Fibroblast of the aortic adventitia (primary cell): ENCODE data around the gene TSC22D2. TPM values are rescaled to one million over a fixed set of nuclear protein-coding genes. Genes with fewer than 3 reads are reported as not detected.
A peak's percentile ranks its signal among the peaks of the same experiment; 100 is the strongest.

ENCODE experiments used
- DNase-seq: peaks from one replicate; pipeline ENCODE4 v3.0.0-alpha.2; 2010; ENCODE audit warnings: low read depth
- H3K4me3 ChIP-seq: 2 replicates; pipeline ENCODE4 v1.5.1; 2011; ENCODE audit warnings: low read depth, mild to moderate bottlenecking, control low read depth, low read length, moderate library complexity
- CTCF ChIP-seq: IDR thresholded peaks from 2 replicates; pipeline ENCODE4 v1.5.1; 2011; ENCODE audit warnings: mild to moderate bottlenecking, low read length, control low read depth, inconsistent platforms; ENCODE audit not compliant: insufficient read depth
- total RNA-seq: library from RNA; depleted of rRNA; stranded (reverse); fragments of >200 nt; gene quantifications from 2 replicates; pipeline ENCODE4 v1.2.3, GENCODE V29; 2012; ENCODE audit warnings: low replicate concordance

TSC22D2 gene
- 10.3 and 15.4 TPM in 2 replicates for total RNA-seq

- TF ChIP-seq CTCF = peak; percentile 24
- peak within 1 kb of the TSS; percentile 99 for H3K4me3 ChIP-seq
- peak; percentile 92 for DNase-seq
Measured at GRCh38 chr3:150408221-150409124, at the start of gene TSC22D2. Gene TSC22D2 (plus strand): TSS chr3:150408298. CDS start chr3:150409351, 1,053 bp downstream.

GRCh38 chr3:150359381-150359780 is 48.7 kb upstream of the TSC22D2 start:
- TF ChIP-seq CTCF = no peak
- no peak overlapping the region for H3K4me3 ChIP-seq
- DNase-seq = no peak

GRCh38 chr3:150360966-150361365 is 47.1 kb upstream of the TSC22D2 start:
- TF ChIP-seq CTCF = no peak
- DNase-seq = no peak
- H3K4me3 ChIP-seq = no peak overlapping the region

GRCh38 chr3:150362515-150363302 is 45.4 kb upstream of the TSC22D2 start:
- no peak for TF ChIP-seq CTCF
- no peak overlapping the region for H3K4me3 ChIP-seq
- no peak for DNase-seq

GRCh38 chr3:150363420-150363819 is 44.7 kb upstream of the TSC22D2 start:
- TF ChIP-seq CTCF = no peak
- no peak overlapping the region for H3K4me3 ChIP-seq
- no peak for DNase-seq

- no peak for TF ChIP-seq CTCF
- DNase-seq = peak; percentile 51
- no peak overlapping the region for H3K4me3 ChIP-seq
Measured at GRCh38 chr3:150365132-150365604, 42.9 kb upstream of the TSC22D2 start.
